ENCODE measurements around the gene APBA3.

The APBA3 gene

GRCh38 chr19:3769494-3769893, 8.0 kb upstream of the APBA3 start:
- Histone ChIP-seq H3K9ac (ENCODE audit: low read length) (no peak overlapping the region), H2AK5ac (ENCODE audit: low read length, severe bottlenecking) (no peak overlapping the region), H3K18ac (ENCODE audit: low read depth in 1 of 2, low read length in 2 of 2) (no peak overlapping the region), H2BK12ac (ENCODE audit: low read length in 2 of 2) (no peak overlapping the region), H3K4me3 (ENCODE audit: insufficient read depth in 1 of 2, low read depth in 1 of 2, low read length in 2 of 2) (no peak overlapping the region), H2AFZ (ENCODE audit: low read depth, low read length) (no peak overlapping the region), H4K8ac (ENCODE audit: low read length) (no peak overlapping the region), H3K4ac (ENCODE audit: low read depth in 1 of 2, low read length in 2 of 2) (no peak overlapping the region), H3K23ac (ENCODE audit: low read length in 2 of 2) (no peak overlapping the region), H3K79me1 (replicated peaks; ENCODE audit: low read length, poor library complexity, severe bottlenecking) (peaks cover 6% of the 10 kb centered on the region), H2BK120ac (ENCODE audit: low read depth, low read length) (no peak overlapping the region), H3K4me2 (ENCODE audit: low read length, poor library complexity, severe bottlenecking) (no peak overlapping the region), H2BK5ac (ENCODE audit: low read depth, low read length, poor library complexity, severe bottlenecking) (no peak overlapping the region), H3K27me3 (ENCODE audit: control insufficient read depth in 1 of 2, insufficient read depth in 1 of 2, low read length in 2 of 2) (peaks cover 0 to 26% of the 10 kb centered on the region in 2 experiments), H3K4me1 (ENCODE audit: control insufficient read depth, insufficient read depth, low read depth, low read length) (no peaks in the 10 kb centered on the region), H4K91ac (ENCODE audit: low read length) (no peak overlapping the region), H3K14ac (ENCODE audit: low read length in 2 of 2) (no peak overlapping the region), H3K9me3 (ENCODE audit: control insufficient read depth, low read length) (no peaks in the 10 kb centered on the region), H3K36me3 (ENCODE audit: control insufficient read depth in 1 of 2, insufficient read depth in 2 of 2, low read depth in 1 of 2, low read length in 2 of 2) (peaks cover 20 to 56% of the 10 kb centered on the region in 2 experiments), H2BK15ac (ENCODE audit: low read depth, poor library complexity, severe bottlenecking) (no peak overlapping the region), H3K27ac (ENCODE audit: low read length, poor library complexity, severe bottlenecking) (no peak overlapping the region)
- 89% methylated on average over 17 of the region's 17 CpGs for WGBS
- no peak for DNase-seq

GRCh38 chr19:3768748-3769099, 7.2 kb upstream of the APBA3 start:
- DNase-seq = no peak
- Histone ChIP-seq H3K9ac (ENCODE audit: low read length) (no peak overlapping the region), H2BK15ac (ENCODE audit: low read depth, poor library complexity, severe bottlenecking) (no peak overlapping the region), H4K91ac (ENCODE audit: low read length) (no peak overlapping the region), H3K4me2 (ENCODE audit: low read length, poor library complexity, severe bottlenecking) (no peak overlapping the region), H2BK5ac (ENCODE audit: low read depth, low read length, poor library complexity, severe bottlenecking) (no peak overlapping the region), H3K23ac (ENCODE audit: low read length in 2 of 2) (no peak overlapping the region), H3K36me3 (ENCODE audit: control insufficient read depth in 1 of 2, insufficient read depth in 2 of 2, low read depth in 1 of 2, low read length in 2 of 2) (peaks cover 20 to 56% of the 10 kb centered on the region in 2 experiments), H3K27me3 (ENCODE audit: control insufficient read depth in 1 of 2, insufficient read depth in 1 of 2, low read length in 2 of 2) (peaks cover 0 to 21% of the 10 kb centered on the region in 2 experiments), H3K18ac (ENCODE audit: low read depth in 1 of 2, low read length in 2 of 2) (no peak overlapping the region), H2BK12ac (ENCODE audit: low read length in 2 of 2) (no peak overlapping the region), H3K4ac (ENCODE audit: low read depth in 1 of 2, low read length in 2 of 2) (no peak overlapping the region), H2AFZ (ENCODE audit: low read depth, low read length) (no peak overlapping the region), H3K4me1 (ENCODE audit: control insufficient read depth, insufficient read depth, low read depth, low read length) (peaks cover 2% of the 10 kb centered on the region), H3K9me3 (ENCODE audit: control insufficient read depth, low read length) (no peaks in the 10 kb centered on the region), H2BK120ac (ENCODE audit: low read depth, low read length) (no peak overlapping the region), H2AK5ac (ENCODE audit: low read length, severe bottlenecking) (no peak overlapping the region), H4K8ac (ENCODE audit: low read length) (no peak overlapping the region), H3K79me1 (replicated peaks; ENCODE audit: low read length, poor library complexity, severe bottlenecking) (peaks cover 6% of the 10 kb centered on the region), H3K27ac (ENCODE audit: low read length, poor library complexity, severe bottlenecking) (no peak overlapping the region), H3K14ac (ENCODE audit: low read length in 2 of 2) (no peak overlapping the region), H3K4me3 (ENCODE audit: insufficient read depth in 1 of 2, low read depth in 1 of 2, low read length in 2 of 2) (peak overlapping the region in 1 of 2 experiments; percentile 10)
- 99% methylated on average over 7 of the region's 7 CpGs for WGBS

GRCh38 chr19:3768015-3768747, 6.7 kb upstream of the APBA3 start:
- no peak overlapping the region for H3K9ac ChIP-seq (ENCODE audit: low read length)
- H3K9me3 ChIP-seq (ENCODE audit: control insufficient read depth, low read length) = no peaks in the 10 kb centered on the region
- H3K14ac ChIP-seq (ENCODE audit: low read length in 2 of 2) = no peak overlapping the region
- H3K27ac ChIP-seq (ENCODE audit: low read length, poor library complexity, severe bottlenecking) = no peak overlapping the region
- no peak overlapping the region for H2AFZ ChIP-seq (ENCODE audit: low read depth, low read length)
- H2BK5ac ChIP-seq (ENCODE audit: low read depth, low read length, poor library complexity, severe bottlenecking) = no peak overlapping the region
- no peak overlapping the region for H4K8ac ChIP-seq (ENCODE audit: low read length)
- H3K4me1 ChIP-seq (ENCODE audit: control insufficient read depth, insufficient read depth, low read depth, low read length) = peaks cover 5% of the 10 kb centered on the region
- no peak overlapping the region for H4K91ac ChIP-seq (ENCODE audit: low read length)
- 93% methylated on average over 21 of the region's 25 CpGs for WGBS
- H3K23ac ChIP-seq (ENCODE audit: low read length in 2 of 2) = no peak overlapping the region
- H2AK5ac ChIP-seq (ENCODE audit: low read length, severe bottlenecking) = no peak overlapping the region
- no peak overlapping the region for H3K4ac ChIP-seq (ENCODE audit: low read depth in 1 of 2, low read length in 2 of 2)
- H2BK12ac ChIP-seq (ENCODE audit: low read length in 2 of 2) = no peak overlapping the region
- no peak overlapping the region for H3K4me2 ChIP-seq (ENCODE audit: low read length, poor library complexity, severe bottlenecking)
- peak overlapping the region in 1 of 2 experiments; percentile 10 for H3K4me3 ChIP-seq (ENCODE audit: insufficient read depth in 1 of 2, low read depth in 1 of 2, low read length in 2 of 2)
- no peak for DNase-seq
- H2BK120ac ChIP-seq (ENCODE audit: low read depth, low read length) = no peak overlapping the region
- peaks cover 20 to 56% of the 10 kb centered on the region in 2 experiments for H3K36me3 ChIP-seq (ENCODE audit: control insufficient read depth in 1 of 2, insufficient read depth in 2 of 2, low read depth in 1 of 2, low read length in 2 of 2)
- no peak overlapping the region for H2BK15ac ChIP-seq (ENCODE audit: low read depth, poor library complexity, severe bottlenecking)
- H3K18ac ChIP-seq (ENCODE audit: low read depth in 1 of 2, low read length in 2 of 2) = no peak overlapping the region
- H3K79me1 ChIP-seq (replicated peaks; ENCODE audit: low read length, poor library complexity, severe bottlenecking) = peaks cover 8% of the 10 kb centered on the region
- H3K27me3 ChIP-seq (ENCODE audit: control insufficient read depth in 1 of 2, insufficient read depth in 1 of 2, low read length in 2 of 2) = peaks cover 0 to 21% of the 10 kb centered on the region in 2 experiments

GRCh38 chr19:3767050-3767449, 5.6 kb upstream of the APBA3 start:
- Histone ChIP-seq H2AK5ac (ENCODE audit: low read length, severe bottlenecking) (no peak overlapping the region), H3K27ac (ENCODE audit: low read length, poor library complexity, severe bottlenecking) (no peak overlapping the region), H3K4ac (ENCODE audit: low read depth in 1 of 2, low read length in 2 of 2) (no peak overlapping the region), H3K4me3 (ENCODE audit: insufficient read depth in 1 of 2, low read depth in 1 of 2, low read length in 2 of 2) (no peak overlapping the region), H2BK15ac (ENCODE audit: low read depth, poor library complexity, severe bottlenecking) (no peak overlapping the region), H4K8ac (ENCODE audit: low read length) (no peak overlapping the region), H4K91ac (ENCODE audit: low read length) (peak overlapping the region; percentile 1), H3K9me3 (ENCODE audit: control insufficient read depth, low read length) (no peaks in the 10 kb centered on the region), H3K79me1 (replicated peaks; ENCODE audit: low read length, poor library complexity, severe bottlenecking) (peaks cover 9% of the 10 kb centered on the region), H3K9ac (ENCODE audit: low read length) (no peak overlapping the region), H2AFZ (ENCODE audit: low read depth, low read length) (no peak overlapping the region), H3K4me1 (ENCODE audit: control insufficient read depth, insufficient read depth, low read depth, low read length) (peaks cover 5% of the 10 kb centered on the region), H2BK5ac (ENCODE audit: low read depth, low read length, poor library complexity, severe bottlenecking) (no peak overlapping the region), H3K18ac (ENCODE audit: low read depth in 1 of 2, low read length in 2 of 2) (no peak overlapping the region), H2BK120ac (ENCODE audit: low read depth, low read length) (no peak overlapping the region), H3K36me3 (ENCODE audit: control insufficient read depth in 1 of 2, insufficient read depth in 2 of 2, low read depth in 1 of 2, low read length in 2 of 2) (peaks cover 20 to 56% of the 10 kb centered on the region in 2 experiments), H3K23ac (ENCODE audit: low read length in 2 of 2) (no peak overlapping the region), H2BK12ac (ENCODE audit: low read length in 2 of 2) (no peak overlapping the region), H3K27me3 (ENCODE audit: control insufficient read depth in 1 of 2, insufficient read depth in 1 of 2, low read length in 2 of 2) (peaks cover 0 to 12% of the 10 kb centered on the region in 2 experiments), H3K14ac (ENCODE audit: low read length in 2 of 2) (no peak overlapping the region), H3K4me2 (ENCODE audit: low read length, poor library complexity, severe bottlenecking) (no peak overlapping the region)
- DNase-seq = no peak
- 96% methylated on average over 23 of the region's 23 CpGs for WGBS
